Mesenchymal stem cell (in vitro differentiated cells and primary cell): Measurements from ENCODE around the gene NT5DC1.

Experiments used
- DNase-seq: peaks from one replicate; pipeline ENCODE4 v3.0.0-alpha.2; 2013
- H2AFZ ChIP-seq: one replicate; pipeline ENCODE4 v1.6.1; 2013; ENCODE audit warnings: low read depth, mild to moderate bottlenecking, control low read depth, inconsistent platforms, low read length, moderate library complexity
- H2AK5ac ChIP-seq: 2 replicates; pipeline ENCODE4 v1.6.1; 2013; ENCODE audit warnings: low read length, moderate library complexity, mild to moderate bottlenecking, inconsistent platforms; ENCODE audit not compliant: severe bottlenecking
- H2BK120ac ChIP-seq: one replicate; pipeline ENCODE4 v1.6.1; 2013; ENCODE audit warnings: low read depth, mild to moderate bottlenecking, inconsistent platforms, low read length, moderate library complexity
- H2BK12ac ChIP-seq, 2 experiments: one replicate each; pipeline ENCODE4 v1.6.1; 2013; ENCODE audit warnings: inconsistent platforms in 2 of 2, low read length in 2 of 2, mild to moderate bottlenecking in 2 of 2, moderate library complexity in 2 of 2, control low read depth in 1 of 2
- H2BK15ac ChIP-seq: one replicate; pipeline ENCODE4 v1.6.1; 2013; ENCODE audit warnings: mild to moderate bottlenecking, low read depth, inconsistent platforms; ENCODE audit not compliant: poor library complexity, severe bottlenecking
- H2BK5ac ChIP-seq: 2 replicates; pipeline ENCODE4 v1.6.1; 2013; ENCODE audit warnings: low read depth, mild to moderate bottlenecking, low read length, control low read depth, inconsistent platforms; ENCODE audit not compliant: poor library complexity, severe bottlenecking
- H3K14ac ChIP-seq, 2 experiments: one replicate each; pipeline ENCODE4 v1.6.1; 2013; ENCODE audit warnings: inconsistent platforms in 2 of 2, low read length in 2 of 2, control low read depth in 1 of 2, mild to moderate bottlenecking in 1 of 2, moderate library complexity in 1 of 2
- H3K18ac ChIP-seq, 2 experiments: one replicate each; pipeline ENCODE4 v1.6.1; 2013; ENCODE audit warnings: inconsistent platforms in 2 of 2, low read length in 2 of 2, control low read depth in 1 of 2, low read depth in 1 of 2, mild to moderate bottlenecking in 1 of 2
- H3K23ac ChIP-seq, 2 experiments: one replicate each; pipeline ENCODE4 v1.6.1; 2013; ENCODE audit warnings: inconsistent platforms in 2 of 2, low read length in 2 of 2, mild to moderate bottlenecking in 2 of 2, moderate library complexity in 2 of 2, control low read depth in 1 of 2
- H3K27ac ChIP-seq: 2 replicates; pipeline ENCODE4 v1.5.1; 2013; ENCODE audit warnings: mild to moderate bottlenecking, moderate library complexity, low read length, control low read depth, inconsistent platforms; ENCODE audit not compliant: poor library complexity, severe bottlenecking
- H3K27me3 ChIP-seq, 2 experiments: 2 replicates each; pipeline versions ENCODE4 v1.6.1 to v1.7.0; 2013; ENCODE audit warnings: low read length in 2 of 2, mild to moderate bottlenecking in 2 of 2, moderate library complexity in 2 of 2, control low read depth in 1 of 2, inconsistent platforms in 1 of 2; ENCODE audit not compliant: control insufficient read depth in 1 of 2, insufficient read depth in 1 of 2
- H3K36me3 ChIP-seq, 2 experiments: 2 replicates each; pipeline versions ENCODE4 v1.6.1 to v1.7.0; 2013; ENCODE audit warnings: low read length in 2 of 2, control low read depth in 1 of 2, inconsistent platforms in 1 of 2, low read depth in 1 of 2, mild to moderate bottlenecking in 1 of 2; ENCODE audit not compliant: insufficient read depth in 2 of 2, control insufficient read depth in 1 of 2
- H3K4ac ChIP-seq, 2 experiments: one replicate each; pipeline ENCODE4 v1.6.1; 2013; ENCODE audit warnings: inconsistent platforms in 2 of 2, low read length in 2 of 2, mild to moderate bottlenecking in 2 of 2, moderate library complexity in 2 of 2, control low read depth in 1 of 2, low read depth in 1 of 2
- H3K4me1 ChIP-seq: 2 replicates; pipeline ENCODE4 v1.6.1; 2013; ENCODE audit warnings: low read depth, low read length, control low read depth; ENCODE audit not compliant: control insufficient read depth, insufficient read depth
- H3K4me2 ChIP-seq: 2 replicates; pipeline ENCODE4 v1.6.1; 2013; ENCODE audit warnings: low read length, mild to moderate bottlenecking, inconsistent platforms; ENCODE audit not compliant: poor library complexity, severe bottlenecking
- H3K4me3 ChIP-seq, 2 experiments: 2 replicates each; pipeline versions ENCODE4 v1.5.1 to v1.7.0; 2013; ENCODE audit warnings: low read length in 2 of 2, mild to moderate bottlenecking in 2 of 2, control low read depth in 1 of 2, low read depth in 1 of 2; ENCODE audit not compliant: insufficient read depth in 1 of 2
- H3K79me1 ChIP-seq: replicated peaks from 2 replicates; pipeline ENCODE4 v1.6.1; 2013; ENCODE audit warnings: mild to moderate bottlenecking, control low read depth, low read length, inconsistent platforms; ENCODE audit not compliant: poor library complexity, severe bottlenecking
- H3K9ac ChIP-seq: 2 replicates; pipeline ENCODE4 v1.7.0; 2013; ENCODE audit warnings: mild to moderate bottlenecking, low read length, moderate library complexity
- H3K9me3 ChIP-seq: 2 replicates; pipeline ENCODE4 v1.7.0; 2013; ENCODE audit warnings: mild to moderate bottlenecking, low read length; ENCODE audit not compliant: control insufficient read depth
- H4K8ac ChIP-seq: one replicate; pipeline ENCODE4 v1.6.1; 2013; ENCODE audit warnings: inconsistent platforms, mild to moderate bottlenecking, low read length, moderate library complexity
- H4K91ac ChIP-seq: one replicate; pipeline ENCODE4 v1.6.1; 2013; ENCODE audit warnings: mild to moderate bottlenecking, low read length, inconsistent platforms
- WGBS: methylation state at CpG from one replicate; pipeline ENCODE4 v1.1.7; 2013; ENCODE audit warnings: mixed read lengths; 5-methylcytosine and 5-hydroxymethylcytosine counted together

Gene NT5DC1

GRCh38 chr6:116157391-116157790, 56.7 kb downstream of the NT5DC1 start:
- DNase-seq = no peak
- Histone ChIP-seq H3K27me3 (no peaks in the 10 kb centered on the region), H3K18ac (no peak overlapping the region), H2BK12ac (no peak overlapping the region), H3K4me2 (no peak overlapping the region), H3K36me3 (peaks cover 0 to 3% of the 10 kb centered on the region in 2 experiments), H3K9me3 (no peaks in the 10 kb centered on the region), H3K4ac (no peak overlapping the region), H3K27ac (no peak overlapping the region), H2BK15ac (no peak overlapping the region), H3K9ac (no peak overlapping the region), H3K4me3 (no peak overlapping the region), H2BK5ac (no peak overlapping the region), H4K91ac (no peak overlapping the region), H3K14ac (no peak overlapping the region), H4K8ac (no peak overlapping the region), H2AFZ (no peak overlapping the region), H3K79me1 (no peaks in the 10 kb centered on the region), H3K23ac (no peak overlapping the region), H3K4me1 (no peaks in the 10 kb centered on the region), H2AK5ac (no peak overlapping the region), H2BK120ac (no peak overlapping the region)
- no CpG with 5 or more reads among the region's 1 CpG for WGBS

GRCh38 chr6:116158641-116159040, 58.0 kb downstream of the NT5DC1 start:
- Histone ChIP-seq H4K8ac (no peak overlapping the region), H3K4me3 (peak overlapping the region in 1 of 2 experiments; percentile 16), H3K9me3 (no peaks in the 10 kb centered on the region), H3K27me3 (no peaks in the 10 kb centered on the region), H2AK5ac (no peak overlapping the region), H2AFZ (no peak overlapping the region), H2BK15ac (no peak overlapping the region), H2BK120ac (no peak overlapping the region), H3K23ac (no peak overlapping the region), H3K18ac (no peak overlapping the region), H3K4ac (no peak overlapping the region), H2BK12ac (no peak overlapping the region), H2BK5ac (no peak overlapping the region), H3K4me1 (no peaks in the 10 kb centered on the region), H3K36me3 (peaks cover 0 to 3% of the 10 kb centered on the region in 2 experiments), H3K9ac (peak overlapping the region; percentile 45), H3K27ac (no peak overlapping the region), H4K91ac (no peak overlapping the region), H3K4me2 (no peak overlapping the region), H3K79me1 (no peaks in the 10 kb centered on the region), H3K14ac (no peak overlapping the region)
- WGBS = 86% methylated on average over 2 of the region's 3 CpGs
- no peak for DNase-seq

DNA sequence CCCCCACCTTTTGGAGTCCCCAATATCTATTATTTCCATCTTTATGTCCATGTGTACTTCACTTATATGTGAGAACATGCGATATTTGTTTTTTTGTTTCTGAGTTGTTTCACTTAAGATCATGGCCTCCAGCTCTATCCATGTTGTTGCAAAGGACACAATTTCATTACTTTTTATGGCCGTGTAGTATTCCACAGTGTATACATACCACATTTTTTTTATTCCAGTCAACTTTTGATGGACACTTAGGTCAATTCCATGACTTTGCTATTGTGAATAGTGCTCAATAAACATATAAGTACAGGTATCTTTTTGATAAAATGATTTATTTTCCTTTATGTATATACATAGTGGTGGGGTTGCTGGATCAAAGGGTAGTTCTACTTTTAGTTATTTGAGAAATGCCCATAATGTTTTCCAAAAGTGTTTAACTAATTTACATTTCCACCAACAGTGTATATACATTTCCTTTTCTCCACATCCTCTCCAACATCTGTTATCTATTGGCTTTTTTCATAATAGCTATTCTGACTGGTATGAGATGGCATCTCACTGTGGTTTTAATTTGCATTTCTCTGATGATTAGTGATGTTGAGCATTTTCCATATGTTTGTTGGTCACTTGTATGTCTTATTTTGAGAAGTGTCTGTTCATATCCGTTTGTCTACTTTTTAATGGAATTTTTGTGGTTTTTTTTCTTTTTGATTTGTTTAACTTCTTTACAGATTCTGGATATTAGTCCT, 59.3 kb downstream of the NT5DC1 start:
- Histone ChIP-seq H3K27ac (no peak overlapping the region), H3K4me1 (no peaks in the 10 kb centered on the region), H2BK15ac (no peak overlapping the region)

GRCh38 chr6:116165596-116165995, 64.9 kb downstream of the NT5DC1 start:
- no peak overlapping the region for H2BK120ac ChIP-seq
- H4K8ac ChIP-seq = no peak overlapping the region
- H3K4me3 ChIP-seq = no peak overlapping the region
- no peak overlapping the region for H2BK15ac ChIP-seq
- WGBS = 94% methylated on average over 1 of the region's 1 CpG
- H3K4ac ChIP-seq = no peak overlapping the region
- H2AK5ac ChIP-seq = no peak overlapping the region
- no peaks in the 10 kb centered on the region for H3K4me1 ChIP-seq
- no peak overlapping the region for H2AFZ ChIP-seq
- H3K9ac ChIP-seq = no peak overlapping the region
- H3K36me3 ChIP-seq = no peaks in the 10 kb centered on the region
- no peak for DNase-seq
- H3K14ac ChIP-seq = no peak overlapping the region
- H4K91ac ChIP-seq = no peak overlapping the region
- no peak overlapping the region for H3K23ac ChIP-seq
- H3K79me1 ChIP-seq = peaks cover 10% of the 10 kb centered on the region
- H3K27ac ChIP-seq = no peak overlapping the region
- H3K27me3 ChIP-seq = no peaks in the 10 kb centered on the region
- no peaks in the 10 kb centered on the region for H3K9me3 ChIP-seq
- H3K4me2 ChIP-seq = no peak overlapping the region
- no peak overlapping the region for H2BK5ac ChIP-seq
- no peak overlapping the region for H3K18ac ChIP-seq
- H2BK12ac ChIP-seq = no peak overlapping the region

More for the DNA sequence above, 59.3 kb downstream of the NT5DC1 start:
- no peak overlapping the region for H2BK120ac ChIP-seq
- H4K8ac ChIP-seq = no peak overlapping the region
- no peak overlapping the region for H3K23ac ChIP-seq
- no peak overlapping the region for H3K18ac ChIP-seq
- H3K4me2 ChIP-seq = no peak overlapping the region
- no peak overlapping the region for H2BK12ac ChIP-seq
- no peak overlapping the region for H3K14ac ChIP-seq
- no peak overlapping the region for H2AFZ ChIP-seq
- peaks cover 0 to 3% of the 10 kb centered on the region in 2 experiments for H3K36me3 ChIP-seq
- H2AK5ac ChIP-seq = no peak overlapping the region
- H3K27me3 ChIP-seq = no peaks in the 10 kb centered on the region
- no peak overlapping the region for H2BK5ac ChIP-seq
- no peak overlapping the region for H3K9ac ChIP-seq
- H3K4me3 ChIP-seq = no peak overlapping the region
- no peaks in the 10 kb centered on the region for H3K9me3 ChIP-seq
- 100% methylated on average over 1 of the region's 3 CpGs for WGBS
- no peaks in the 10 kb centered on the region for H3K79me1 ChIP-seq
- no peak for DNase-seq
- H3K4ac ChIP-seq = no peak overlapping the region
- H4K91ac ChIP-seq = no peak overlapping the region
